GM12878 (cell line): ENCODE measurements around the gene TIPARP. TPM values are rescaled to one million over a fixed set of nuclear protein-coding genes. Genes with fewer than 3 reads are reported as not detected.

Experiments
- CHD4 ChIP-seq: fragments of 200-600 bp; sonication (generic); IDR thresholded peaks from 2 replicates; pipeline ENCODE4 v1.6.1; 2016; ENCODE audit warnings: mild to moderate bottlenecking
- CREB1 ChIP-seq: IDR thresholded peaks from 2 replicates; pipeline ENCODE4 v1.6.1; 2012; ENCODE audit warnings: low read depth, mild to moderate bottlenecking, inconsistent platforms
- ELK1 ChIP-seq: IDR thresholded peaks from 2 replicates; pipeline ENCODE4 v1.6.1; 2012; ENCODE audit warnings: low read depth, low read length, improper control_type of control experiment
- KAT2A ChIP-seq: conservative IDR thresholded peaks from 2 replicates; pipeline ENCODE4 v1.6.1; 2011; ENCODE audit warnings: low read depth, low read length; ENCODE audit not compliant: control insufficient read depth
- MEF2A ChIP-seq: IDR thresholded peaks from 2 replicates; pipeline ENCODE4 v1.6.1; 2011; ENCODE audit warnings: low read depth, mild to moderate bottlenecking, low read length, moderate library complexity; ENCODE audit not compliant: insufficient read depth
- MLLT1 ChIP-seq: fragments of 450-650 bp; IDR thresholded peaks from 2 replicates; pipeline ENCODE4 v1.6.1; 2016; ENCODE audit warnings: mild to moderate bottlenecking
- NFIC ChIP-seq: IDR thresholded peaks from 2 replicates; pipeline ENCODE4 v1.6.1; 2012; ENCODE audit warnings: low read depth, mild to moderate bottlenecking, inconsistent platforms, low read length, moderate library complexity
- RELB ChIP-seq: fragments of 450-650 bp; IDR thresholded peaks from 2 replicates; pipeline ENCODE4 v1.6.1; 2017; ENCODE audit warnings: low read depth, mild to moderate bottlenecking, moderate library complexity
- polyA plus RNA-seq, 11 experiments: library from polyadenylated mRNA; depleted of rRNA in 4 of 11; unstranded in 6 of 11; stranded (reverse) in 5 of 11; fragments of >200 nt; fragmentation: Nextera tagmentation in 4 of 11; fragmentation: Illumina TruSeq in 1 of 11; extraction: Ambion mirVana in 4 of 11; extraction: Trizol in 1 of 11; gene quantifications; 1 replicate in 1 of 11; 2 replicates in 10 of 11; pipeline versions ENCODE4 v1.2.1 to v1.2.3, GENCODE V29; 2011 to 2016; ENCODE audit warnings: inconsistent platforms in 2 of 11, missing spikeins in 2 of 11, low read depth in 1 of 11
- total RNA-seq, 4 experiments: library from RNA; depleted of rRNA in 3 of 4; stranded (reverse); fragments of >200 nt in 3 of 4; fragmentation: Illumina TruSeq in 1 of 4; extraction: Trizol in 1 of 4; gene quantifications; 2 replicates each; pipeline versions ENCODE4 v1.2.1 to v1.2.3, GENCODE V29; 2013 to 2021
- TF ChIP-seq, protein P1 (sequence below): fragments of 450-650 bp; IDR thresholded peaks from 2 replicates; pipeline ENCODE4 v1.6.1; 2016; ENCODE audit warnings: mild to moderate bottlenecking

TIPARP gene
- total and polyA plus RNA-seq, 10 of the 15 experiments (the other 5 are each of a cell fraction or from before 2014, with no cell fraction given), result 3.2 to 21.5 (median 12.0) TPM

- TF ChIP-seq RELB (no peak), MEF2A (no peak), ELK1 (no peak), CREB1 (0 out of 2 replicates have a peak, but pooled peaks have one; percentile 3), MLLT1 (0 out of 2 replicates have a peak, but pooled peaks have one; percentile 17), KAT2A (no peak), CHD4 (no peak), NFIC (no peak)
- TF ChIP-seq, protein P1, sequence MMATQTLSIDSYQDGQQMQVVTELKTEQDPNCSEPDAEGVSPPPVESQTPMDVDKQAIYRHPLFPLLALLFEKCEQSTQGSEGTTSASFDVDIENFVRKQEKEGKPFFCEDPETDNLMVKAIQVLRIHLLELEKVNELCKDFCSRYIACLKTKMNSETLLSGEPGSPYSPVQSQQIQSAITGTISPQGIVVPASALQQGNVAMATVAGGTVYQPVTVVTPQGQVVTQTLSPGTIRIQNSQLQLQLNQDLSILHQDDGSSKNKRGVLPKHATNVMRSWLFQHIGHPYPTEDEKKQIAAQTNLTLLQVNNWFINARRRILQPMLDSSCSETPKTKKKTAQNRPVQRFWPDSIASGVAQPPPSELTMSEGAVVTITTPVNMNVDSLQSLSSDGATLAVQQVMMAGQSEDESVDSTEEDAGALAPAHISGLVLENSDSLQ, result peak; percentile 51; the same call in 1 of the 2 replicates
Measured at GRCh38 chr3:156675830-156676767, 1.7 kb downstream of the TIPARP start (continued).
